ENCODE data around the gene MAN1A2.
"Not testable (repeated sequence)": the region's sequence is repeated elsewhere in the genome, so short reads cannot be mapped to it uniquely, and the experiment has no call there.

The MAN1A2 gene

GRCh38 chr1:117398957-117399356, 31.7 kb downstream of the MAN1A2 start:
- no peak for DNase-seq (ENCODE audit: low spot score)

GRCh38 chr1:117401761-117402160, 34.5 kb downstream of the MAN1A2 start:
- no peak for DNase-seq (ENCODE audit: low spot score)

DNA sequence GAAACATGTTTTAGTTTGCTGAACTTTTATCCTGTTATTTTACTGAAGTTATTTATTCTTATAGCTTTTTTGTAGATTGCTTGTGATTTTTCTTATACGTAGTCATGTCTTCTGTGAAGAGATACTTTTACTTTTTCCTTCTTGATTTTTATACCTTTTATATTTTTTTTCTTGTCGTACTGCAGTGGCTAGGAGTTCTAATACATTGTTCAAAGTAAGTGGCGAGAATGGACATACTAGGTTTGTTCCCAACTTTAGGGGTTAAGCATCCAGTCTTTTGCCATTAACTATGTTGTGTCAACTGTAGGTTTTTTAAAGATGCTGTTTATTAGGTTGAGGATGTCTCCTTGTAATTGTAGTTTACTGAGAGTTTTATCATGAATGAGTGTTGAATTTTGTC, 36.3 kb downstream of the MAN1A2 start:
- DNase-seq (ENCODE audit: low spot score): no peak

GRCh38 chr1:117405042-117405441, 37.8 kb downstream of the MAN1A2 start:
- DNase-seq (ENCODE audit: low spot score): no peak

- DNase-seq (ENCODE audit: low spot score): no peak
These were observed 45.2 kb downstream of the MAN1A2 start for GRCh38 chr1:117412472-117412871.

DNA sequence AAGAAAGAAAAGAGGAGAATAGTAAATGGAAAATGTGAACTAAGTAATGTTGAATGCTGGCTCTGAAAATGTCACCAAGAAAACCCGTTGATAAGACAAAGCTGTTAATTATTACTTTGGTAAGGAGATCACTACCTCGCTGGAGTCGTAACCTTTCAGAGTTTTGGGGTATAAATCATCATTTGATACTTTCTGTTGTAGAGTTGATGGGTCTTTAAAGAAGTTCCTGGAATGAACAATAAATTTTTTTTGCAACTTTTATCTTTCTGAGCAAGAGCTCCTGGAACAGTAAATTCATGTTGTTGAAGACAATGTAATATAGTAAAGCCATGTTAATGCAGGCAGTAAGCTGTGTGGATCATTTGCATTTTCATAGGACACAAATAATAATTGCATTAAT, 46.2 kb downstream of the MAN1A2 start:
- DNase-seq (ENCODE audit: low spot score): no peak

GRCh38 chr1:117414943-117415342, 47.7 kb downstream of the MAN1A2 start:
- no peak for DNase-seq (ENCODE audit: low spot score)

- no peak for DNase-seq (ENCODE audit: low spot score)
These were observed 48.8 kb downstream of the MAN1A2 start for GRCh38 chr1:117416004-117416403.

GRCh38 chr1:117416546-117417125, 49.4 kb downstream of the MAN1A2 start:
- no peak for DNase-seq (ENCODE audit: low spot score)

GRCh38 chr1:117425050-117425734, 57.9 kb downstream of the MAN1A2 start:
- no peak for DNase-seq (ENCODE audit: low spot score)

DNA sequence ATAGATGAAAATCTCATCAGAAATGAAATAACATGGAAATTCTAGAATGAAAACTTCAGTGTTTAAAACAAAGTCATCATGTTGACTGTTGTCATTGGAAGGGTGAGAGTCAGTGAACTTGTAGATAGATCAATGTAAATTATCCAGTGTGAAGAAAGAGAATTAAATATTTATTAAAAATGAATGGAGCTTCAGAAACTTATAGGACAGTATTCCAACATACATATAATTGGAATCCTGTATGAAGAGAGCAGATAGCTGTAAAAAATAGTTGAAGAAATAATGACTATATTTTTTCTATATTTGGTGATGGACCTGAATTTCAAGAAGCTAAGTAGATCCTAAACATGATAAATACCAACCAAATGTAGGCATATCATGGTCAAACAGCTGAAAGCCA, 60.0 kb downstream of the MAN1A2 start:
- no peak for DNase-seq (ENCODE audit: low spot score)

- no peak for DNase-seq (ENCODE audit: low spot score)
These were observed 66.7 kb downstream of the MAN1A2 start for GRCh38 chr1:117433943-117434342.

GRCh38 chr1:117436513-117436912, 69.3 kb downstream of the MAN1A2 start:
- no peak for DNase-seq (ENCODE audit: low spot score)

- DNase-seq (ENCODE audit: low spot score): no peak
These were observed 80.4 kb downstream of the MAN1A2 start for GRCh38 chr1:117447661-117448060.

DNA sequence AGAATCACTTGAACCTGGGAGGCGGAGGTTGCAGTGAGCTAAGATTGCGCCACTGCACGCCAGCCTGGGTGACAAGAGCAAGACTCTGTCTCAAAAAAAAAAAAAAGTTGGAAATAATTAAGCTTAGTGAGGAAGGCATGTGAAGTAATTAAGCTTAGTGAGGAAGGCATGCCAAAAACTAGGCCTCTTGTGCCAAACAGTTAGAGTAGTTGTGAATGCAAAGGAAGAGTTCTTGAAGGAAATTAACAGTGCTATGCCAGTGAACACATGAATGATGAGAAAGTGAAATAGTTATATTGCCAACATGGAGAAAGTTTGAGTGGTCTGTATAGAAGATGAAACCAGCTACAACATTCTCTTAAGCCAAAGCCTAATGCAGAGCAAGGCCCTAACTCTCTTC, 85.0 kb downstream of the MAN1A2 start:
- no peak for DNase-seq (ENCODE audit: low spot score)

DNA sequence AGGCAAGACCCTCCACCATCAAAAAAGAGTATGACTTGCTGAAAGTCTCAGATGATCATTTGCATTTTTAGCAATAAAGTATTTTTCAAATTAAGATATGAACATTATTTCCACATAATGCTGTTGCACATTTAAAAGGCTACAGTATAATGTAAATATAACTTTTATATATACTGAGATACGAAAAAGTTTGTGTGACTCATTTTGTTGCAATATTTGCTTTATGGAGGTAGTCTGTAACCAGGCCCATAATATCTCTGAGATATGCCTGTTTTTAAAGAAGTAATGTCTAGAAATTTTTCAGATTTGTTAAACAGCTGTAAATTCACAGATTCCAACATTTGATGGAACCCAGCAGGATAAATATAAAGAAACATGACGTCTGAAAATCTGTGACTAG, 86.7 kb downstream of the MAN1A2 start:
- no peak for DNase-seq (ENCODE audit: low spot score)

DNA sequence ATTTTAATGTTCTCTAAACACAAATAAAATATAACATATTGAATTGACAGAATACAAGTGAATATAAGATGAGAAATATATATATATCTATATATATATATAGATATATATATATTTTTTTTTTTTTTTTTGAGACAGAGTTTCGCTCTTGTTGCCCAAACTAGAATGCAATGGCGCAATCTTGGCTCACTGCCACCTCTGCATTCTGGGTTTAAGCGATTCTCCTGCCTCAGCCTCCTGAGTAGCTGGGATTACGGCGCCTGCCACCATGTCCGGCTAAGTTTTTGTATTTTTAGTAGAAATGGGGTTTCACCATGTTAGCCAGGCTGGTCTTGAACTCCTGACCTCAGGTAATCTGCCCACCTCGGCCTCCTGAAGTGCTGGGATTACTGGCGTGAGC, 91.2 kb downstream of the MAN1A2 start:
- DNase-seq (ENCODE audit: low spot score): not testable (repeated sequence)

- DNase-seq (ENCODE audit: low spot score): no peak
These were observed 99.5 kb downstream of the MAN1A2 start for GRCh38 chr1:117466761-117467160.

- DNase-seq (ENCODE audit: low spot score): no peak
These were observed 100.1 kb downstream of the MAN1A2 start for GRCh38 chr1:117467336-117467735.

DNA sequence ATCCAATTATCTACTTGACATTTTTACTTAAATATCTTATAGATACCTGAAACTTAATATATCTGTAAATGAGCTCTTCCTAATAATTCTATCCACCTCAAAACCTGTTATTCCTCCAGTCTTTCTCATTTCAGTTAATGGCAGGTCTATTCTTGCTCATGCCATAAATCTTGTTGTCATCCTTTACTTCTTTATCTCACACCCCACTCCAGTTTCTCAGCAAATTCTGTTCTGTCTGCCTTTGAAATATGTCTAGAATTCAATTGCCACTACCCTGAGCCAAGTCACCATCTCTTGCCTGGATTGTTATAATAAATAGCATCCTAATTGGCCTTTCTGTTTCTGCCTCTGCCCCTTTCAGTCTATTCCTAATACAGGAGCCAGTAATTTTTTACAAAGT, 105.8 kb downstream of the MAN1A2 start:
- DNase-seq (ENCODE audit: low spot score): no peak

DNA sequence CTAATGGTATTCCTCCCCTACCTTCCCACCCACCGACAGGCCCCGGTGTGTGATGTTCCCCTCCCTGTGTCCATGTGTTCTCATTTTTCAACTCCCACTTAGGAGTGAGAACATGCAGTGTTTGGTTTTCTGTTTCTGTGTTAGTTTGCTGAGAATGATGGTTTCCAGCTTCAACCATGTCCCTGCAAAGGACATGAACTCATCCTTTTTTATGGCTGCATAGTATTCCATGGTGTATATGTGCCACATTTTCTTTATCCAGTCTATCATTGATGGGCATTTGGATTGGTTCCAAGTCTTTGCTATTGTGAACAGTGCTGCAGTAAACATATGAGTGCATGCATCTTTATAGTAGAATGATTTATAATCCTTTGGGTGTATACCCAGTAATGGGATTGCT, 108.2 kb downstream of the MAN1A2 start:
- DNase-seq (ENCODE audit: low spot score): not testable (repeated sequence)

GRCh38 chr1:117479086-117479485, 111.8 kb downstream of the MAN1A2 start:
- DNase-seq (ENCODE audit: low spot score): no peak

GRCh38 chr1:117481410-117481809, 114.2 kb downstream of the MAN1A2 start:
- DNase-seq (ENCODE audit: low spot score): no peak

DNA sequence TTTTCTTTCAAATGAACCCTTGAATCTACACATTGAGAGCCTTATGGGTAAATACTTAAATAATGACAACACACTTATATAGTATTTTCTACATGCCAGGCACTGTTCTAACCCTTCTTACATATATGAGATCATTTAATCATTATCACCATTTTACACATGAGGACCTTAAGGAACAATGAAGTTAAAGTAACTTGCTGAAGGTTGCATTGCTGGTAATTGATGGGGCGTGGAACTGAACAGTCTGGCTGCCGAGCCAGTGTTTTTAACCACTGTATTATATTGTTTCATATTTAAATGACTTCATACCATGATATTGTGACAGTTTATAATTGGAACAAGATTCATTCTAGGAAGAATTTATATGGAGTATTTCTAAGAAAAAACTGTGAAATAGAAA, 126.7 kb downstream of the MAN1A2 start:
- DNase-seq (ENCODE audit: low spot score): no peak

Data from CD4-positive, alpha-beta T cell treated with Interleukin-6 at 100 ng/mL for 8 hours (primary cell).